NCI-H345 treated with DMSO at 0.1 percent for 48 hours (cell line): Measurements from ENCODE around the gene KCTD6.

Source experiments
- DNase-seq: peaks from one replicate; lab custom pipeline; 2025; ENCODE audit not compliant: unreplicated experiment; lab: John Stamatoyannopoulos, UW

KCTD6 gene

DNA sequence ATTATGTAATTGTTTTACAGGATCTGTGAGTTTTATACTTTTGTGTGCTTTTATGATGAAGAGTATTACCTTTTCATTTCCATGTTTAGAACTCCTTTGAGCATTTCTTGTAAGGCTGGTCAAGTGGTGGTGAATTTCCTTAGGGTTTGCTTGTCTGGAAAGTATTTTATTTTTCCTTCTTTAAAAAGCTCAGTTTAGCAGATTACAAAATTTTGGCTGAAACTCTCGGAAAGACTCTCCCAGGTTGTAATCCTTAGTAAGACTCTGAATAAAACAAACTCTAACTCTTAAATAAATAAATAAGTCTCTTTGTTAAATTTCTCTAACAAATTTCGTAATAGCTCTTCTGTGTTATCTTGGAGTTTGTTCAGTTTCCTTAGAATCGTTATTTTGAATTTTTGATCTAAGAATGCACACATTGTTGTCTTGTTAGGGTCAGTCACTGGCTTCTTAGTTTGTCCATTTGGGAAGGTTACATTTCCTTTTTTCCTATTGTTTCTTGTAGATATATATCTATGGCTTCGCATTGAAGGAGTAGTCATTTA is 59.8 kb downstream of the KCTD6 start:
- DNase-seq, result no peak
